Measurements from ENCODE around the gene HECW1. TPM values are rescaled to one million over a fixed set of nuclear protein-coding genes. Genes with fewer than 3 reads are reported as not detected.

The HECW1 gene
- total RNA-seq, 1 donor from 2014 or later: 2.6 TPM

- no peak for DNase-seq (ENCODE audit: low spot score)
Measured at GRCh38 chr7:43487731-43488073, 375.3 kb downstream of the HECW1 start.

DNA sequence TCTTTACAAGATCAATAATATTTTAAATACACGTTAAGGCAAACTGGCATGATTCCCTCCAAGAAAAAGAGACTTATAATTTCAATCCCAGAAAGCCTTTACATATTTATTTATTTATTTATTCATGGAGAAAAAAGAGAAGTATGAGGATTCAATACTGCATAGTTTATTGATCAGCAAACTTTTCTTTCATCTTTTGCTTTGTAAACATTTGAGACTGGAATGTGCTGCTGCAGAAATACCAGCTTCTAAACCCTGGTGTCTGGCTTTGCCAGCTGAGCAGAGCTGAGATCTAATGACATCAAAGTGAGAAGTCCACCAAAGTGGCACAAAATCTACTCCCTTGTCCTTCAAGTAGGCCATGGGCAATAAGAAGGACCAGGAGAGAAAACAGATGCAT lies 376.8 kb downstream of the HECW1 start:
- DNase-seq (ENCODE audit: low spot score): no peak

DNA sequence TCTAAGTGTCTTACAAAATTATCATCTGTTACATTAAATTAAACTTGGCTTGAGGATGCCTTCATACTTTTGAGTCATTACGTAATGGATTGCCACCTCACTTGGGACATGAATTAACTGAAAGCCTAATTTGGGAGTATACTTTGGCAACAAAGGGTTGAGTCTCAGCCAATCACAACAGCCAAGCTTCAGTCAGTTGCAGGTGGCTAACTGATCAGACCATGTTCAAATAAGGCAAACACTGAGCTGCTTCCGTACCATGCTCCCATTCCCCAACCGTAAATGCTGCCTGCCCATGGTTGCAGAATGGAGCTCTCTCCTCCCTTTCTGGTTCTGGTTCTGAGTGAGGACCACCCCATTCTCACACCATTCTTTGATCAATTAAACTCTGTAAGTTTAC lies 377.6 kb downstream of the HECW1 start:
- DNase-seq (ENCODE audit: low spot score): no peak

DNA sequence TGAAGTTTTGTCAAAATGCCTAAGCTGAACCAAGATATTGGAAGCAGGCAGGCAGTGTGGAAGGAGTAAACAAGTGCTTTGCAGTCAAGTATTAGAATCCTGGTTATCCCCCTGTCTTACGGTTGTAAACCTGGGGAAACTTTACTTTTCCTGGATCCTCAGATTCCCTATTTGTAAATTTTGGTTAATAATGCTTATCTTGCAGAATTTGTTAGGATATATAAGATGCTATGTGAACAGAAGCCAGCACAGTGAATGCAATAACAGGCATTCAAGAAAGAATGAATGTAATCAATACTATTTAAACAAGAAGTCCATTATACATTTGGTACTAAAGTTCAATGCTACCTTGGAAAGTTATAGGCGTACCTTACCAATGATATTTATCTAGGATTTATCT lies 378.7 kb downstream of the HECW1 start:
- no peak for DNase-seq (ENCODE audit: low spot score)

DNA sequence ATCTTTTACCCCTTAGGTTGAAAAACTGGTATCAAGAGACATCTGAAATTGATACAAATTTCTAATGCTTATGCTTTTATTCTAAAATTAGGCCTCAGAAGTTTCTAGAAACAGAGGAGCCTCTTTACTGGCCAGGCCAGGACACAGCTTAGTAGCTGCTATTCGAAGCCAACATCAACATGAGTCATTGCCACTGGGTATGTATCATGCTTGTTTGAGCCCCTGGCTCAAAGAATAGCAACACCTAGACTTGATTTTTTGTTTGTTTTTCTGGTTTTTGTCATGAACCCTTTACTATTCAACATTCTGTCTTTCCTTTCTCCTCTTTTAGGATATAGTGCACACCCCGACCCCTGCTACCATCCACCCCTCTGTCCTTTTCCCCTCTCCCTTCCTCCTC lies 379.5 kb downstream of the HECW1 start:
- DNase-seq (ENCODE audit: low spot score): no peak

DNA sequence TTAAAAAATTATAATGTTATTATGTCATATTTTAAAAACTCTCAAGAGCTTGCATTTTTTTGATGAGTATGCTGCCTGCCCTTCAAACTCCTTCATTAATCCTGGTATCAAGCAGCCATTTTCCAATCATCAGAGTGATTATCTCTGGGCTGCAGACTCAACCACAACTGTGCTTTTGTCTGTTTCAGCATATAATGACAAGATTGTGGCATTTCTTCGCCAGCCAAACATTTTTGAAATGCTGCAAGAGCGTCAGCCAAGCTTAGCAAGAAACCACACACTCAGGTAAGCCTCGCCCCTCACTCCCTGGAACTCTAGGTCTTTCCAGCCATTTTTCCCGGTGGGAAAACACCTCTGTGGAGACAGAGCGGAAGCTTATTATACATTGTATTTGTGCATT lies 380.4 kb downstream of the HECW1 start:
- DNase-seq (ENCODE audit: low spot score): no peak

GRCh38 chr7:43495572-43495971 lies 383.1 kb downstream of the HECW1 start:
- DNase-seq (ENCODE audit: low spot score): no peak

DNA sequence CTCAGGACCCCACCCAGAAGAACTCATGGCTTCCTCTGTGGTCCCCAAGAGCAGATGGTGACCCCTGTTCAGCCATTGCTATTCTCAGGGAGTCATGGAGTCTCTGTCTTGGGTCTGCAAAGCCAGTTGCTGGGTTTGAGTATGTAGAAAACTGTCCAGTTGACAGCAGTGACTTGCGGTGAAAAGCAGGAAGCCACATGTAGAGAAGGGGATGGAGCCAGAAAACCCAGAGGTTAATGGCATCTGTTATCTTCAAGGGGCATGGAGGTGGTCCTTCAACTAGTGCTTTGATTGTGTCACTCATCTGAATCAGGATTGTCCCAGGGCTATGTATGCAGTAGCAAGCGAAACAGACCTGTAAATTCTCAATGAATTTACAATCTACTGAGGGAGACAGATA lies 384.1 kb downstream of the HECW1 start:
- DNase-seq (ENCODE audit: low spot score): no peak

DNA sequence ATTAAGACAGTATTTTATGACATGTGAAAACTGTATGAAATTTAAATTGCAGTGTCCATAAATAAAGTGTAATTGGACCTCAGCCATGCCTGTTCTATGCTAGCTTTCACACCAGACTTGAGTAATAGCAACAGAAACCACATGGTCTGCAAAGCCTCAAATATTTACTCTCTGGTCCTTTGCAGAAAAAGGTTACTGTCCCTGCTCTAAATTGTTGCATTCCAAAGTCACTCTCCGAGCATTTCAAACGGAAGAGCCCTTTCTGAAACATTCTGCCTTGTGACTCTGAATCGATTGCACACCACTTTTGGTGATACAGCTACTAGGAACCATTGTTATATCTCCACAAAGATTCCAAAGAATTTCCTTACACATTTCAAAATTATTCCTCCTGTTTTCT lies 389.4 kb downstream of the HECW1 start:
- DNase-seq (ENCODE audit: low spot score): no peak

- DNase-seq (ENCODE audit: low spot score): no peak
Measured at GRCh38 chr7:43502941-43503340, 390.5 kb downstream of the HECW1 start.

DNA sequence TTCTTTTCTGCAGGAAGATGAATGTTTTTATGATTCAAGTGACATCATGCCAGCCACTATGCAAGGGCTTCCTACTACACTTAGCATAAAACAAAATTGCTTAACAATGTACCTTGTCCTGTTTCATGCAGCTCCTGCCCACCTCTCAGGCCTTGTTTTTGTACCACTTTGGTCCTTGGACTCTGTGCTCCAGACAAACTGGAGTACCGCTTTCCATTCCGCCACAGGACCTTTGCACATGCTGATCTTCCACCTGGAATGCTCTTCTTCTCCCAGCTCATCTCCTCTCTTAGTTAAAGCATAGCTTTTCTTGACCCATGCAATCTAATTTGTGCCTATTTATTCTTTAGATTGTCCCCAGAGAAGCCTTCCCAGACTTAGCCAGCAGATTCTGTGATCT lies 393.0 kb downstream of the HECW1 start:
- DNase-seq (ENCODE audit: low spot score): no peak

DNA sequence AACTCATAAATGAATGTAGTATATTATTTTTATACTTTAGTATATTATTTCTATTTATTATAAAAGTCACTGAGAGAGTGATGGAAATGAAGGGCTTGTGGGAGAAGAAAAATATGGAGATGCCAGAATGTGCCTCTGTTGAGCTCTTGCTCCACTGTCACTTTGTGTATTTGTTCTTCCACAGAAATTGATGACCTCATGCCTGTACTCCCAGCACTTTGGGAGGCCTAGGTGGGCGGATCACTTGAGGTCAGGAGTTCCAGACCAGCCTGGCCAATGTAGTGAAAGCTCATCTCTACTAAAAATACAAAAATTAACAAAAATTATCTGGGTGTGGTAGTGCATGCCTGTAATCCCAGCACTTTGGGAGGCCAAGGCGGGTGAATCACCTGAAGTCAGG lies 394.0 kb downstream of the HECW1 start:
- no peak for DNase-seq (ENCODE audit: low spot score)

- no peak for DNase-seq (ENCODE audit: low spot score)
Measured at GRCh38 chr7:43508461-43508860, 396.0 kb downstream of the HECW1 start.

GRCh38 chr7:43509906-43510305 lies 397.5 kb downstream of the HECW1 start:
- DNase-seq (ENCODE audit: low spot score): no peak

DNA sequence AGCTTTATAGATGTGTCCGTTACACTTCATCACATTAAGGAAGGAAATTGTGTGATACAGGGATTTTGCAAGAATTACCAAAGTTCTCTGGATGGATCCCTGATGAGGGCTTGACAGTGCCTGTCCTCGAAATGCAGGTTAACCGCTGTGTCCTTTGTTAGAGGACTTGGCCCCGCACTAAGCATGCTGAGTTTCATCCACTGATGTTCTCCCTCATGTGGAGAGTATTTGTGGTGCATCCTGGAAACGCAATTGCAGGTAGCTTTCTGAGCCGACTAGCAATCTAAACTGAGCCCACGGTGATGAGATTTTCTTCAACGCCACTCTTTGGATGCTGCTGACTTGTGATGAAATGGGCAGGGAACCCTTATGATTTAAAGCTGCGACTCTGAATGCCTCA lies 398.6 kb downstream of the HECW1 start:
- no peak for DNase-seq (ENCODE audit: low spot score)

GRCh38 chr7:43511769-43512515 lies 399.5 kb downstream of the HECW1 start:
- no peak for DNase-seq (ENCODE audit: low spot score)

GRCh38 chr7:43513251-43513650 lies 400.8 kb downstream of the HECW1 start:
- no peak for DNase-seq (ENCODE audit: low spot score)

DNA sequence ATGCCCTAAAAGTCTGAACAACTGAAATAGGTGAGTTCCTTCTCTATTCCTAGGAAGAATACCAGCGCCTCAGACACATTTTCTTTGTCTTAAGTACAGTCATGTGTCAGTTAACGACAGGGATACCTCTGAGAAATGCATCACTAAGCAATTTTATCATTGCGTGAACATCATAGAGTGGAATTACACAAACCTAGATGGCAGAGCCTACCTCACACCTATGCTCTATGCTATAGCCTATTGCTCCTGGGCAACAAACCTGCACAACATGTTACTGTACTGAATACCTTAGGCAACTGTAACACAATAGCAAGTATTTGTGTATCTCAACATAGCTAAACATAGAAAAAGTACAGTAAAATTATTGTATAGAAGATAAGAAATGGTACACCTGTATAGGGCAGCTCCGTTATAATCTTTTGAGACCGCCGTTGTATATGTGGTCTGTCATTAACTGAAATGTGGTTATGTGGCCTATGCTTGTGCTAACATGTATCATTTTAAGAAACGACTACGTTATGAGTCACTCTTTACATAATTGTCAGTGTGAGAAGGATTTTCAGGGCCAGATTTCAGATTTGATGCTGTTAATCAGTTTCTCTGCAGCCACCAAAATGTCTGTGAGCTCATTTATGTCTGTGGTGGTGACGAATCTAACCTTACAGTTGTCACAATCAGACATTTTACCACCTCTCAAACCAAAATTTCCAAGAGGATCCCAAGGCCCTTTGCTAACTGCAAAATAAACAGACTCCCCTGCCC lies 404.3 kb downstream of the HECW1 start:
- DNase-seq (ENCODE audit: low spot score): no peak

DNA sequence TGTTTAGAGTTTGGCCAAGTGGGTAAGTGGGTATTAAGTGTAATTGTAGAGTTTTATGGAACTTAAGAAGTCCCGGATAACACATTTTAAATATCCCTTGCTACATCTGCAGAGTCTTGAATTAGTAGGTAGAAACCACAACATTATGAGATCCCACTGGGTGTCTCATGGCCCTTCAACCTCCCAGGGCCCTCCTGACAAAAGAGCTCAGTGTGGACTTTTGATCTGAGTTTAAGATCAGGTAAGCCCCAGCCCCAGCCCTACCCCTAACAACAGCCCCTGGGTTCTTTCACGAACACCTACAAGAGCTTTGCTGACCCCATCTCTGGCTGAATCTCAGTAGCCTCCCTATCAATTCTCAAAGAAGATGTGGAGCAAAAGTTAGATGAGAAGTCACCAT lies 405.0 kb downstream of the HECW1 start:
- no peak for DNase-seq (ENCODE audit: low spot score)

GRCh38 chr7:43520201-43520600 lies 407.8 kb downstream of the HECW1 start:
- no peak for DNase-seq (ENCODE audit: low spot score)

GRCh38 chr7:43522406-43523156 lies 410.1 kb downstream of the HECW1 start:
- no peak for DNase-seq (ENCODE audit: low spot score)
